GM18502 (cell line): Measurements from ENCODE around the gene TRAF1.

ENCODE experiments used
- ATAC-seq: cut with Tn5 transposase; IDR thresholded peaks from one replicate; pipeline ENCODE4 v1.9.1; 2021; ENCODE audit warnings: mild to moderate bottlenecking; ENCODE audit not compliant: unreplicated experiment, poor library complexity

The TRAF1 gene

GRCh38 chr9:120941046-120941770 lies 14.6 kb upstream of the TRAF1 start:
- ATAC-seq = no peak

DNA sequence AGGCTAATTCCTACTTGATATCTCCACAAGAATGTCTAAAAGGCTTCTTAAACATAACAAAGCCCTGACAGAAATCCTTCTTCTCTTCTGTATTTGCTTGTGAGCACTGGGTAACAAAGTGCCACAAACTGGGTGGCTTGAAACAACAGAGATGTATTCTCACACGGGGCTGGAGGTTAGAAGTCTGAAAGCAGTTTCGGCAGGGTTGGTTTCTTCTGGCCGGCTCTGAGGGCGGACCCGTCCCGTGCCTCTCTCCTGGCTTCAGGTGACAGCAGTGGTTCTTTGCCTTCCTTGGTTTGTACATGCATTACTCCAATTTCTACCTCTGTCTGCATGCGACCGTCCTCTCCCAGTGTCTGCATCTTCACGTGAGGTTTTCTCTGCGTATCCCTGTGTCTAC lies 14.0 kb upstream of the TRAF1 start:
- no peak for ATAC-seq

DNA sequence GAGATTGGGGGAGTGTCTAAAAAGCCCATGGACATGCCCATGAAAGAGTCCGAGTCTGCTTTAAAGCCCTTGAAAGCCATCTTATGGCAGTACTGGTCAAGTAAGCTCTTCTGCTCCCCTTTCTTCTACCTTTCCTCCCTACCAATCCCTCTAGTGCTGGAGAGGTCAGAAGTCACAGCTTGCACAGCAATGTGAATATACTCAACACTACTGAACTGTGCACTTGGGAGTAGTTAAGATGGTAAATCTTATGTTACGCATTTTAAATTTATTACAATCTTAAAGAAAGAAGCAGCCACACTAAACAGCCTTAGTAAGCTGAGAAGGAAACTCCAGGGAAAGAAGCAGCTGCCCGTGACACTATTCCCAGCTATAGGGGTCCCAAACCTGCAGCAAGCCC lies 12.3 kb upstream of the TRAF1 start:
- no peak for ATAC-seq

GRCh38 chr9:120937596-120937995 lies 11.0 kb upstream of the TRAF1 start:
- ATAC-seq = no peak

DNA sequence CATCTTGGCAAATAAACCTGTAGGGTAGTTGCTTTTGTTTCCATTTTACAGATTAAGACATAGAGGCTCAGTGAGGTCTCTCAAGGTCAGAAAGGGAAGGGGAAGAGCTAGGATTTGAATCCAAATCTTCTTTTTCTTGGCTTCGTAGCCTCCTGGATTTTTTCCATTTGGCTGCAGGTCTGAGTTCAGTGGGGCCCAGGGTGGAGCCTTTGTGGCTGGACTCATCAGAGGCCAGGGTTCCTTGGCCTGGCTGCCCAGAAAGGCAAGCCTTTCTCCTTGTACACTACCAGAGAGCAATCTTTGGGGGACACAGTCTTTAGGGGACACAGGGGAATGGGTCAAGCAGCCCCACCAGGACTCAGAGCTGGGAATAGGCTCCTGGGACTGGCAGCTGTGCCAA lies 10.5 kb upstream of the TRAF1 start:
- ATAC-seq = no peak

- no peak for ATAC-seq
Measured at GRCh38 chr9:120936764-120937122, 10.1 kb upstream of the TRAF1 start.

GRCh38 chr9:120936011-120936763 lies 9.6 kb upstream of the TRAF1 start:
- peak; percentile 44 for ATAC-seq

DNA sequence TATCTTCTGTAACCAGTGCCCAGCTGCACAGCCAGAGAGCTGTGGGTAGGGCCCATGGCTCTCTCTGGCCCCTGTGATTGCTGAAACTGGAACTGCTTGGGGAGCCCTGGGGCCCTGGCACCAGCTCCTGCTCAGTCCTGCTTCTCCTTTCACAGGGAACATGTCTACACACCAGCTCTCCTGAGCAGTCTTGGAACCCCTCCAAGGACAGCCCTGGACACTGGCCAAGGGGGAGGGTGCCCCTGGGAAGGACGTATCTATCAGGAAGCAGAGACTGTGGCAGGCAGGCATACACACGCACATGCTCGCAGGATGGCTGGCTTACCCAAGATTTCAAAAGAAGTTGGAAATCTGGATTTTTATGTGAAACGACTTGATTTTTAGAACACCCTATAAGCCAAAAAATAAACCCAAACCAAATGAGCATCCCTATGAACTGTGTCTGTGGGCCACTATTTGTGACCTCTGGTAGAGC lies 8.8 kb upstream of the TRAF1 start:
- no peak for ATAC-seq

DNA sequence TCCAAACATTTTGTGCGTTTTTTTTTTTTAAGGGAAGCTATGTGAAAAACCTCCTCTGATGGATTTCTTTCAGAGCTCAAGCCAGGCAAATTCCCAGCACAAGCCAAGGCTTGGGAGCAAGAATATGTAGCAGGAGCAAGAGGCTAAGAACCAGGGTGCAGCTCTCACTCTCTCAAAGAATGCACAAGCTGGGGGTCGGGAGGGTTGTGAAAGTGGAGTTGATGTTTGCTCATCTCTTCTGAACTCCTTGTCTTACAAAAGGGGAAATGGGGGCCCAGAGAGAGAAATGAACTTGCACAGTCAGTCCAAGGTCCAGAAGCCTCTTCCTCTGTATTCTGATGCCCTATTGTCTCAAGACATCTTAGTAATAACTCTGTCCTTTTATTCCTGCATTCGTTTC lies 7.7 kb upstream of the TRAF1 start:
- no peak for ATAC-seq

DNA sequence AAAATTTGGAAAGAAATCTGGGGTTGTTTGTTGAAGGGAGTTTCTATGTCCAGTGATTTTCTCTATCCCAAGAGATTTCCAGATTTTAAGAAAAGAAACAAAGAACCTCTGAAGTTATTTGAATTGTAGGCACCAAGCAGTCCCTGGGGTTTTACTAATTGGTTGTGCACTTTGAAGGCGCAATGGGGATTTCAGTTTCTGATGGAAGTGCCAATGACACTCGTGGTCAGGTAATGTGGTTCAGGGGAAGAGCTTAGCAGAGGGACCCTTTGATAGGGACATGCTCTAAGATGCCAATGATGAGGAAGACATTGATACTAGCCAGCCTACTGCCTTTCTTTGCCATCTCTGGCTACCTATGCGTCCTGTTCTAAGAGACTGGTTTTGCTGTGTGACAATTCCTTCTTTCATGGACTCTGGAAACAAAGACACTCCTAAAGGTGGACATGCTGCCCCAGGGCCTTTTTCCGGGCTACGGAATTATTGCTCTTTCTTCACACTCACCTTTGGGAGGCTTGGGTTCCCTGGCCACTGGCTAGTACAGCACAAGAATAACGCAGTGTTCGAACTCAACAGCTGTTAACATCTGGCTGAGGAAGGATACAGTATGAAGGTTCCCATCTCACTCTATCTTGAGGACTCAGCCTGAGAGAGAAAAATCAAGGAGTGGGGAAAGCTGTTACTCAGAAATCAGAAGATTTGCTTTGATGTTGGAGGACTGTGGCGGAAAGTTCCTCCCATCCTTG lies 6.9 kb upstream of the TRAF1 start:
- no peak for ATAC-seq

DNA sequence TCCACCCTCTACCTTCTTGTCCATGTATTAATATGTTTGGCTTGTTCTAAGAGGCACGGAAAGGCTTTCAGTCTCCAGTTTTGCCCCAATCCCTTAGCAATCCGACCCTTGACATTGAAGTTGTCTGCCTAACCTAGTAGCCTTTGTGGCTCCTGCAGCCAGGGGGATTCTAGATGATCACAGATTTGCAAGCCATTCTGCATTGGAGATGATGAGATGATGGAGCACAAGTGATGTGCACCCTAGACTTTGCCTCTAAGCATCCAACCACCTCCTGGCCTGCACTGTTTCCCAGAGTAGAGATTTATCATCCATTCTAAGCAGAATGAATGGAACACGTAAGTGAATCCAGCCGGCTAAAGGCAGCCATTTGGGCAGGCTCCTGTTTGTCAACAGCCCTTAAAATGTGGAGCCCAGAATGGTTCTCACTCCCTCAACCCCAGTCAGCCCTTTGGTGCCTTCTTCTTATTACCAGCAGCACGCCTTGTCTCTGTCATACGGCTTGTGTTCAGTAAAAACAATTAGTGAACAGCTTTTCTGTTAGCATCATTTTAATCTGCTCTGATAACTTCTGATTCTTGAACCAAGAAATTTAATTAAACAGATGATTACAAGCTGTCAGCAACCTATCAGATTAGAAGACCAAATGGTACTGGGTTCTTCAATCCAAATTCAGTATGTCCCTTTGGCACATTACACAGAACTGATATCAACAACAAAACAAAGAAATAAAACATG lies 5.7 kb upstream of the TRAF1 start:
- ATAC-seq = no peak

DNA sequence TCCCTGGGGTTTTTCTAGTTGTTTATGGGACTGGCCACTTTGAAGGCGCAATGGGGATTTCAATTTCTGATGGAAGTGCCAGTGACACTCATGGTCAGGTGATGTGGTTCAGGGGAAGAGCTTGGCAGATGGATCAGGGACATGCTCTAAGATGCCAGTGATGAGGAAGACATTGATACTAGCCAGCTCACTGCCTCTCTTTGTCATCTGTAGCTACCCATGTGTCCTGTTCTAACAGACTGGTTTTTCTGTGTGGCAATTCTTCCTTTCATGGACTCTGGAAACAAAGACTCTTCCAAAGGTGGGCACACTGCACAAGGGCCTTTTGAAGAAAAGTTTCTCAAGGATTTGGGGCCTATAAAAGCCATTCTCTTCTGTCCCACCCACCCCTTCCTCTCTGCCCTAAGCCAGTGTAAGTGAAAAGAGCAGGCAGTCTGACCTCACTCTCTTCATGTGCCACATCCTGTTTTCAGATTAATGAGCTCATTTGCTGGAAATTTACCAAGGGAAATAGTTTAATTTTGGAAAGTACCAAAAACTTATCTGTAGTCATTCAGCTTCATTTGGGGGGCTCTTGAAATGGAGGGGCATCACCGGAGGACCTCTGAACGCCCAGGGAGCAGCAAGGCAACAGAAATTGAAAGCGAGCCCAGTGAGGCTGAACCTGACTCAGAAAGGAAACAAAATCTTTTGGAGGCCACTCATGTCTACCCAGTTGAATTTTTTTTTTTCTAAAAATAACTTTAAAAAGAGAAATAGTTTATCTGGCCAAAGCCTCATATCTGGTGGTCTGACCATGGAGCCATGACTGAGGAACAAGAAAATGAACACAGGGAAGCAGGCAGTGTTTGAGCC lies 4.9 kb upstream of the TRAF1 start:
- peak; percentile 52 for ATAC-seq

- ATAC-seq = no peak
Measured at GRCh38 chr9:120929229-120929791, 2.7 kb upstream of the TRAF1 start.

- peak; percentile 33 for ATAC-seq
Measured at GRCh38 chr9:120928483-120929228, 2.1 kb upstream of the TRAF1 start.

GRCh38 chr9:120928015-120928482 lies 1.5 kb upstream of the TRAF1 start:
- no peak for ATAC-seq

GRCh38 chr9:120927269-120928014 lies 846 bp upstream of the TRAF1 start:
- no peak for ATAC-seq

- ATAC-seq = peak; percentile 46
Measured at GRCh38 chr9:120925535-120926396, 830 bp downstream of the TRAF1 start.
